Tibial nerve (tissue), 4 donors: ENCODE results near the gene XIAP.

ENCODE experiments used
- EP300 ChIP-seq, 2 donors: sonication (generic); formaldehyde crosslinking; IDR thresholded peaks; one replicate each; pipeline ENCODE4 v1.6.1; 2017; ENCODE audit warnings: antibody characterized with exemption in 2 of 2, mild to moderate bottlenecking in 1 of 2
- POLR2A ChIP-seq, 2 donors: fragments of 450-650 bp; IDR thresholded peaks; one replicate each; pipeline ENCODE4 v1.6.1; 2017; ENCODE audit warnings: antibody characterized with exemption in 2 of 2, mild to moderate bottlenecking in 2 of 2, moderate library complexity in 2 of 2
- TF ChIP-seq, protein P1 (sequence below), 5 experiments: fragments of 200-600 bp in 3 of 5; fragments of 450-650 bp in 2 of 5; sonication (generic) in 3 of 5; IDR thresholded peaks; one replicate each; pipeline ENCODE4 v1.5.1; 2016 to 2019; ENCODE audit warnings: antibody characterized with exemption in 5 of 5, mild to moderate bottlenecking in 3 of 5, moderate library complexity in 2 of 5

DNA sequence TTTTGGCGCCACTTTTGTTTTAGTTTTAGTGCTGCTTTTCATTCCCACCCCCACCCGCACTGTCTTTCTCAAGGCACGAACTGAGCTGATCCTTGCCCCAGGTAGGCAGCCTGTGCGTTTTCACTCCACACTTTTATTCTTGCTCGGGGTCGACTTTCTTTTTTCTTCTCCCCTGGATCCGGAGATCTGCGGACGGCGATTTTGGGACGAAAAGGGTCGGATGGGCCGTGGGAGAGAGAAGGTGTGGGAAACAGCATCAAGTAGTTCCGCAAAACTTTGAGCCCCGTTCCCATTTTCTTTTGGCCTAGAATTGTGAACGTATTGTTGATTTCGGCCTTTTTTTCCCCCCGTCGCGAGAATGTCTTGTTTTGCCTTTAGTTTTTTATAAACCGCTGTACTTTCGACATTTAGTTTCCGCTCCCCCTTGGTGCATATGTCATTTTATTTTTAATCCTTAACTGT, 102.2 kb downstream of the XIAP start:
- no peak for TF ChIP-seq POLR2A (IDR thresholded peaks at IDR 0.05)
- TF ChIP-seq, protein P1, sequence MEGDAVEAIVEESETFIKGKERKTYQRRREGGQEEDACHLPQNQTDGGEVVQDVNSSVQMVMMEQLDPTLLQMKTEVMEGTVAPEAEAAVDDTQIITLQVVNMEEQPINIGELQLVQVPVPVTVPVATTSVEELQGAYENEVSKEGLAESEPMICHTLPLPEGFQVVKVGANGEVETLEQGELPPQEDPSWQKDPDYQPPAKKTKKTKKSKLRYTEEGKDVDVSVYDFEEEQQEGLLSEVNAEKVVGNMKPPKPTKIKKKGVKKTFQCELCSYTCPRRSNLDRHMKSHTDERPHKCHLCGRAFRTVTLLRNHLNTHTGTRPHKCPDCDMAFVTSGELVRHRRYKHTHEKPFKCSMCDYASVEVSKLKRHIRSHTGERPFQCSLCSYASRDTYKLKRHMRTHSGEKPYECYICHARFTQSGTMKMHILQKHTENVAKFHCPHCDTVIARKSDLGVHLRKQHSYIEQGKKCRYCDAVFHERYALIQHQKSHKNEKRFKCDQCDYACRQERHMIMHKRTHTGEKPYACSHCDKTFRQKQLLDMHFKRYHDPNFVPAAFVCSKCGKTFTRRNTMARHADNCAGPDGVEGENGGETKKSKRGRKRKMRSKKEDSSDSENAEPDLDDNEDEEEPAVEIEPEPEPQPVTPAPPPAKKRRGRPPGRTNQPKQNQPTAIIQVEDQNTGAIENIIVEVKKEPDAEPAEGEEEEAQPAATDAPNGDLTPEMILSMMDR (IDR thresholded peaks at IDR 0.05), result no peak
- TF ChIP-seq EP300 (IDR thresholded peaks at IDR 0.05), result no peak
